GM19328 (cell line): ENCODE measurements around the gene AIF1.

Experiments
- ATAC-seq: cut with Tn5 transposase; IDR thresholded peaks from one replicate; pipeline ENCODE4 v1.9.1; 2021; ENCODE audit warnings: mild to moderate bottlenecking, moderate library complexity; ENCODE audit not compliant: unreplicated experiment

AIF1 gene

GRCh38 chr6:31614684-31615578 is at the start of gene AIF1:
Gene AIF1 (plus strand): TSS chr6:31615234. CDS start chr6:31615330, 96 bp downstream.
- no peak for ATAC-seq

GRCh38 chr6:31567531-31568370 is 47.3 kb upstream of the AIF1 start:
- no peak for ATAC-seq

GRCh38 chr6:31568537-31568961 is 46.5 kb upstream of the AIF1 start:
- peak; percentile 74 for ATAC-seq

GRCh38 chr6:31569861-31570536 is 45.0 kb upstream of the AIF1 start:
- no peak for ATAC-seq

- ATAC-seq, result peak; percentile 42
These were observed 42.8 kb upstream of the AIF1 start, which contains the start of gene LTA for GRCh38 chr6:31572041-31572911. Gene LTA (plus strand): TSS chr6:31572289. CDS start chr6:31572743, 454 bp downstream.

GRCh38 chr6:31573239-31574105 is 41.6 kb upstream of the AIF1 start:
- no peak for ATAC-seq

- no peak for ATAC-seq
These were observed 40.6 kb upstream of the AIF1 start for GRCh38 chr6:31574106-31575061.

GRCh38 chr6:31575335-31575901 is 39.6 kb upstream of the AIF1 start, which contains the start of gene TNF:
Gene TNF (plus strand): TSS chr6:31575565. CDS start chr6:31575742, 177 bp downstream.
- ATAC-seq, result no peak

- no peak for ATAC-seq
These were observed 38.9 kb upstream of the AIF1 start for GRCh38 chr6:31575952-31576685.

- ATAC-seq, result no peak
These were observed 38.0 kb upstream of the AIF1 start for GRCh38 chr6:31576897-31577578.

- ATAC-seq, result no peak
These were observed 37.5 kb upstream of the AIF1 start for GRCh38 chr6:31577579-31577966.

- ATAC-seq, result no peak
These were observed 36.6 kb upstream of the AIF1 start for GRCh38 chr6:31578184-31579118.

- ATAC-seq, result no peak
These were observed 35.9 kb upstream of the AIF1 start for GRCh38 chr6:31579119-31579505.

GRCh38 chr6:31579546-31580437 is 35.2 kb upstream of the AIF1 start:
- ATAC-seq, result no peak
